Inferior parietal cortex (tissue), 1 donor: ENCODE data around the gene TOR4A.
A peak's percentile ranks its signal among the peaks of the same experiment; 100 is the strongest.
"Not testable (repeated sequence)": the region's sequence is repeated elsewhere in the genome, so short reads cannot be mapped to it uniquely, and the experiment has no call there.

Experiments used
- DNase-seq: peaks from one replicate; pipeline ENCODE4 v3.0.0-alpha.2; 2016; ENCODE audit errors: extremely low spot score

Gene TOR4A

DNA sequence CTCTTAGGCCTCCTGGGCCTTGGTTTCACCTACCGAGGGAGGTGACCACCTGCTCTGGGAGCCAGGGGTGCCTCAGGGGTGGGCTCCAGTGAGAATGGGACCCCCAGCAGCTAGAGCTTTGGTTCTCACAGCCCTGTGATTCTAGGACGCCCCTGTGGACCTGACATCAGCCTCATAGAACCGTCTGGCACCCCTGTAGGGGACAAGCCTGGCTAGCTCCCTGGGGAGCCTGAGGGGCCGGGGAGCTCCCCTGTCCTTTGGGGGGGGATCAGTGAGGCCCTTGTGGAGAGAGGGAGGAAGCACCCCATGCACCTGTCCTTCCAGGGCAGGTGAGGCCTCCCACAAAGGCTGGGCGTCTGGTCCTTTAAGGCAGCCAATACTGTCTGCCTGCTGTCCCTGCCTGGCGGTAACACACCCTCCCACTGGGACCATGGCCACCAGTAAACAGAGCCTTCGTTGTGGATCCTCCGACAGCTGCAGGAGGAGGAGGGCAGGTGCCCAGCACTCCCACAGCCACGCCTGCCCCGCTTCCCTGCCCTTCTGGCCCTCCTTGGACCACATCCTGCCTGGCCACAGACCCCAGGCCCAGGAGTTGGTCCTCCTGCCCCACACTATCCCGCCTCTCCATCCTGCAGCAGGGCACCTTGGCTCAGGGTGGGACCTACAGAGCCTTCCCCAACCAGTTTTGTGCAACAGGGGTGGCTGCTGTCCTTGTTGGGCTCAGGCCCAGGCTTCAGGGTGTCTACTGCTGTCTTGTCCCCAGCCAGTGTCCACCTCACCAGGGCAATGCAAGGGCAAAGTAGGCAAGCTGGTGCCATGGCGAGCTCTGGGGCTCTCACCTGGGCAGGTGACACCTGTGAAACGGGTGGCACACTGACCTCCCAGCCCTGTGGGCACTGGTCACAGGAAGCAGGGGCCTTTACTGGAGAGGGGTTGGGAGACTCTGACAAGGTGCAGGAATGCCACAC lies 39.5 kb upstream of the TOR4A start:
- DNase-seq, result peak; percentile 58

DNA sequence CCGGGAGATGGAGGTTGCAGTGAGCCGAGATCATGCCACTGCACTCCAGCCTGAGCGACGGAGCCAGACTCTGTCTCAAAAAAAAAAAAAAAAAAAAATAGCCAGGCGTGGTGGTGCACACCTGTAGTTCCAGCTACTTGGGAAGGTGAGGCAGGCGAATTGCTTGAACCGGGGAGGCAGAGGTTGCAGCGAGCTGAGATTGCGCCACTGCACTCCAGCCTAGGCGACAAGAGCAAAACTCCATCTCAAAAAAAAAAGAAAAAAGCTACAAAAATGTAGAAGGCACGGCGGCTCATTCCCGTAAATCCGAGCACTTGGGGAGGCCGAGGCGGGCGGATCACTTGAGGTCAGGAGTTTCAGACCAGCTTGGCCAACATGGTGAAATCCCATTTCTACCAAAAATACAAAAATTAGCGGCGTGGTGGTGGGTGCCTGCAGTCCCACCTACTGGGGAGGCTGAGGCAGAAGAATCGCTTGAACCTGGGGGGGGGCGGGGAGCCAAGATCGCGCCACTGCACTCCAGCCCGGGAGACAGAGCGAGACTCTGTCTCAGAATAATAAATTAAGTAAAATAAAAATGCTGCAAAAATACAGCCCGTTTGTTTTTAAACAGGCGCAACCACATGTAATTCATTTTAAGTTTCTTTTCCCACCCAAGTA lies 37.9 kb upstream of the TOR4A start:
- not testable (repeated sequence) for DNase-seq

DNA sequence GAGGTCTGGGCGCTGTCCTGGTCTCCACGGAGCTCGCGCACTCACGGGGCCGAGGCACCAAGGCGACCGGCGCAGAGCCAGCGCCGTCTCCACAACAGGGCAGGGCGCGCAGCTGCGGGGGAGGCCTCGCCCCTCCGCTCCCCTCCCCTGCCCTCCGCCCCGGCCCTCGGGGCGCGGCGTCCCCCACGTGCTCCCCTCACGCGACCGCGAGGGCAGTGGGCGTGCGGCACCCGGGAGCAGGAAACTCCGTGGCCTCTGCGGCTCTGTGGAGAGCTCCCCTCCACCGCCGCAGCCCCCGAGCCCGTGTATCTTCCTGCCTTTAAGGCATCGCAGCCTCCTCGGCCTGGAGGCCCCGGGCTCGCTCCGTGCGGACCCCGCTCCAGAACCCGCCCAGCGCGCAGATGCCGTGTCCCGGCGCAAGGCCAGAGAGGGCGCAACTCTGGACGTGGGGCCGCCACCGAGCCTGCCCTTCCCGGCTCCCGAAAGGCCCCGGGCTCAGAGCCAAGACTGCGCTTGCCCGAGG lies 37.1 kb upstream of the TOR4A start:
- peak; percentile 64 for DNase-seq

DNA sequence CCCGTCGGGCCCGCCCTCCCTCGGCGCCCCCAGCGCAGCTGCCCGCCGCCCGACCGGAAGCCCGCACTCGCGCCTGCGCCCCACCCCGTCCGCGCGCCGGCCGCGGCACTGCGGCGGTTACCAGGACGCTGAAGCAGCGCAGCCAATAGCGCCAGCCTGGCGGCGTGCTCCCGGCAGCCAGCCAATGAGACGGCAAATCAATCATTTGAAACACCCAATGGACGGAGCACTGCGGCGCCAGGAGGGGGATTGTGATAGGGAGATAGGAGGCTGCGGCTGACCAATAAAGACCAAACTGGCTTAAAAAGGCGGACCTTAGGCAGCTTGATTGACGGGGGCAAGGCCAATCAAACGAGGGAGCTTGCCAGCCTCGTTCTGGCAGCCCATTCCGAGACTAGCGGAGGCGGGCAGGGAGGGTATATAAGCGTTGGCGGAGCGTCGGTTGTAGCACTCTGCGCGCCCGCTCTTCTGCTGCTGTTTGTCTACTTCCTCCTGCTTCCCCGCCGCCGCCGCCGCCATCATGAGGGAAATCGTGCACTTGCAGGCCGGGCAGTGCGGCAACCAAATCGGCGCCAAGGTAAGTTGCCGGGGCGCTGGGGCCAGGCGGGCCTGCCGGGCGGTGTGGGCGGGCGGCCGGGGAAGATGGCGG lies 36.6 kb upstream of the TOR4A start, which contains the start of gene TUBB4B:
Gene TUBB4B (plus strand): TSS at position 447 of the 649 bp plus-strand sequence. CDS start 74 bp downstream, at position 521.
- peak; percentile 100 for DNase-seq

DNA sequence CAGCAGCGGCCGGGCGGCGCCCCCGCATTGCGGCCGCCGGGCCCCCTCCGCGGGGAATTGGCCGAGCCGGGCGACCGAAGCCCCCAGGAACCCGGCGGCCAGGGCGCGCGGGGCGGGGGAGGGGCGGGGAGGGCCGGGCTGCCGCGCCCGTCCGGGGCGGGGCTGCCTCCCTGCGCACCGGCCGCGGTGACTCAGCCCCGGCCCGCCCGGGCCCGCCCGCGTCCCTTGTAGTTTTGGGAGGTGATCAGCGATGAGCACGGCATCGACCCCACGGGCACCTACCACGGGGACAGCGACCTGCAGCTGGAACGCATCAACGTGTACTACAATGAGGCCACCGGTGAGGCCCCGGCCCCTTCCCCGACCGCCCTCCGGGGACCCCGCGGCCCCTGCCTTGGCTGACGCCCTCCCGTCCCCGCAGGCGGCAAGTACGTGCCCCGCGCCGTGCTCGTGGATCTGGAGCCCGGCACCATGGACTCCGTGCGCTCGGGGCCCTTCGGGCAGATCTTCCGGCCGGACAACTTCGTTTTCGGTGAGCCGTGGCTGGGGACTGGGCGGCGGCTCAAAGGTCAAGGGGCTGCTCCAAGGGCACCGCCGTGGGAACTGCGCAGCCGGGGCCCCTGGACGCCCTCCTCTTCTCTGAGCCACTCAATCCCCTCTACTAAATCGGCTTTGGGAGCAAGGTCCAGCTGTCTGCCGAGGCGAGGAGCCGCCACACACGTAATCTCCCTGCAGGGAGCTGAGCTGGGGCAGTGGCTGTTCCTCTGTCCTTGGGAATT lies 35.8 kb upstream of the TOR4A start:
- no peak for DNase-seq

DNA sequence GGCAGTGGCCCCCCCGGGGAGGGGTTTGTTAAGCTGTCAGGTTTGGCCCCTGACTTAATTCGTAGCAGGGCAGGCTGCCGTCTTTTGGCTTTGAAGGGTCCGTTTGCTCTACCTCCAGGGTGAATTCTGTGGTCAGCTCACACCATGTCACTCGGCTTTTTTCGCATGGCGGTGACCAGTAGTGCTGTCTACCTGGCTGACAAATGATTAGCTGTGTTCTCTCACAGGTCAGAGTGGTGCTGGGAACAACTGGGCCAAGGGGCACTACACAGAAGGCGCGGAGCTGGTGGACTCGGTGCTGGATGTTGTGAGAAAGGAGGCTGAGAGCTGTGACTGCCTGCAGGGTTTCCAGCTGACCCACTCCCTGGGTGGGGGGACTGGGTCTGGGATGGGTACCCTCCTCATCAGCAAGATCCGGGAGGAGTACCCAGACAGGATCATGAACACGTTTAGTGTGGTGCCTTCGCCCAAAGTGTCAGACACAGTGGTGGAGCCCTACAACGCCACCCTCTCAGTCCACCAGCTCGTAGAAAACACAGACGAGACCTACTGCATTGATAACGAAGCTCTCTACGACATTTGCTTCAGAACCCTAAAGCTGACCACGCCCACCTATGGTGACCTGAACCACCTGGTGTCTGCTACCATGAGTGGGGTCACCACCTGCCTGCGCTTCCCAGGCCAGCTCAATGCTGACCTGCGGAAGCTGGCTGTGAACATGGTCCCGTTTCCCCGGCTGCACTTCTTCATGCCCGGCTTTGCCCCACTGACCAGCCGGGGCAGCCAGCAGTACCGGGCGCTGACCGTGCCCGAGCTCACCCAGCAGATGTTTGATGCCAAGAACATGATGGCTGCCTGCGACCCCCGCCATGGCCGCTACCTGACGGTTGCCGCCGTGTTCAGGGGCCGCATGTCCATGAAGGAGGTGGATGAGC lies 35.0 kb upstream of the TOR4A start:
- no peak for DNase-seq

DNA sequence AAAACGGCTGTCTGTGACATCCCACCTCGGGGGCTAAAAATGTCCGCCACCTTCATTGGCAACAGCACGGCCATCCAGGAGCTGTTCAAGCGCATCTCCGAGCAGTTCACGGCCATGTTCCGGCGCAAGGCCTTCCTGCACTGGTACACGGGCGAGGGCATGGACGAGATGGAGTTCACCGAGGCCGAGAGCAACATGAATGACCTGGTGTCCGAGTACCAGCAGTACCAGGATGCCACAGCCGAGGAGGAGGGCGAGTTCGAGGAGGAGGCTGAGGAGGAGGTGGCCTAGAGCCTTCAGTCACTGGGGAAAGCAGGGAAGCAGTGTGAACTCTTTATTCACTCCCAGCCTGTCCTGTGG lies 34.3 kb upstream of the TOR4A start:
- DNase-seq, result not testable (repeated sequence)

DNA sequence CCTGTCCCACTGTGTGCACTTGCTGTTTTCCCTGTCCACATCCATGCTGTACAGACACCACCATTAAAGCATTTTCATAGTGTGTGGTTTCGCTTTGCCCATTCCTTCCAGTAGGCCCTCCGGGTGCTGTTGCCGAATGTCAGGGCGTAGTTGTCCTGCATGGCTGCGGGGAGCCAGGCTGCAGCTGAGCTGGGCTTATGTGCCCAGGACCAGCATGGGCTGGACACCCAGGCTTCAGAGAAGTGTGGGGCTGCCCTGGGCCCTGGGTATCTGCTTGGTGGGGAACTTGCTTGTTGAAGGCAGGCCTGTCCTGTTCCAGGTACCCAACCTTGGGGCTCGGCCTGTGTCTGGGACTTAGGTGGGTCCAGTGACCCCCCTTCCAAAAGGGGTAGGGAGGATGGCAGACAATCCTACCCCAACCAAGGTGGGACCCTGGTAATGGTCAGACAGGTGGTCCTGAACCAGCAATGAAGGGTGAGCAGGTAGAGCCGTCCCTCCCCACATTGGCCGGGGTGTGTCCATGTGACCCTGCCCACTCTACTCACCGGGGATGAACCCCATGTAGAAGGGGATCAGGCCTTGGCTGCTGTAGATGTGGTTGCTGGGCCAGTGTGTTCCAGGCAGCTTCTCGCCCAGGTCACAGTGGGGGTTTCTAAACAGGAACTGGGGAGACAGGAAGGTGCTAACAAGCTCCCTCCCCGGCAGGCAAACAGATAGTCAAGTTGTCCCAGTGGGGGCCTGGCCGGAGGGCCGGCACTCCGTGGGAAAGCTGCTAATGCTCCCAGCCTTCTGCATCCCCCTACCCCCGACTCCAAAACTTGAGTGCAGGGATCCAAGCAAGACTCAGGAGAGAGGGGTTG lies 33.7 kb upstream of the TOR4A start:
- DNase-seq, result no peak

DNA sequence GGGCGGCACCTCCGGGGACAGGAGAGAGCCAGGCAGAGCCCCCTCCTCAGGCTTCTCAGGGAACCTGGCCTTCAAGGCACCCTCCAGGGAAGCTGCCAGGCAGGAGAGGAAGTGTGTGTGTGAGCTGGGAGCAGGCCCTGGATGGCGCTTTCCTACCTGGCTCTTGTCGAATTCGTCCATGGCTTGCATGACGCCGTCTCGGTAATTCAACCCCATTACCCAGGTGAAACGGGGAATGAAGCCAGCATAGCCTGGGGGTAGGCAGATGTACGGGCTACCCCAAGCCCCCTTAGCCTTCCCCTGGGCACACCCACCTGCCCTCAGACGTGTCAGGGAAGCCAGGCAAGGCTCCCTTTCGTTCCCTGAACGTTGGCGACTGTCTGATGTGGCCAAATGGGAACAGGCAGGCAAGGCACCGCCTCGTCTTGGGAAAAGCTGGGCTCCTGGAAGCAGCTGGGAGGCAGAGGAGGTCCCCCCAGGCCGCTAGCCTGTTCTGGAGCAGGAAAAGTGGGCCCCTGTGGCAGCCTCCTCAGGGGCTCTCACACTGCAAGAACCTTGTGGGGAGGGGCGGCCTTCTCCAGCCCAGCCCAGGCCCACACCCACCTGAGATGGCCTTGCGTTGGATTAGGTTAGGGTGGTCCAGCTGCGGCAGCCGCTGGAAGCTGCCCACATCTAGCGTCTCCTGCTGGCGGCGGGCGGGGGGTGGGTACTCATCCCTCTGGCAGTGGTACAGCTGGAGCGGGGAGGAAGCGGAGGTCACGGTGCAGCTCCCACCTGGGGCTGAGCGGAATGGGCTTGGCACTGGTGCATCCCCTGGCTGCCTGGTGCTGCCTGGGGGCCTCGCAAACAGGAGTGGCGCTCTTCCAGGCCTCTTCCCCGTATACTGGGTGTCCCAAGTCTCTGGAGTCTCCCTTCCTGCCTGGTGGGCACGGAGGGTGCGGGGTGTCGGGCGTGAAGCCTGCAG lies 32.8 kb upstream of the TOR4A start:
- DNase-seq, result no peak

DNA sequence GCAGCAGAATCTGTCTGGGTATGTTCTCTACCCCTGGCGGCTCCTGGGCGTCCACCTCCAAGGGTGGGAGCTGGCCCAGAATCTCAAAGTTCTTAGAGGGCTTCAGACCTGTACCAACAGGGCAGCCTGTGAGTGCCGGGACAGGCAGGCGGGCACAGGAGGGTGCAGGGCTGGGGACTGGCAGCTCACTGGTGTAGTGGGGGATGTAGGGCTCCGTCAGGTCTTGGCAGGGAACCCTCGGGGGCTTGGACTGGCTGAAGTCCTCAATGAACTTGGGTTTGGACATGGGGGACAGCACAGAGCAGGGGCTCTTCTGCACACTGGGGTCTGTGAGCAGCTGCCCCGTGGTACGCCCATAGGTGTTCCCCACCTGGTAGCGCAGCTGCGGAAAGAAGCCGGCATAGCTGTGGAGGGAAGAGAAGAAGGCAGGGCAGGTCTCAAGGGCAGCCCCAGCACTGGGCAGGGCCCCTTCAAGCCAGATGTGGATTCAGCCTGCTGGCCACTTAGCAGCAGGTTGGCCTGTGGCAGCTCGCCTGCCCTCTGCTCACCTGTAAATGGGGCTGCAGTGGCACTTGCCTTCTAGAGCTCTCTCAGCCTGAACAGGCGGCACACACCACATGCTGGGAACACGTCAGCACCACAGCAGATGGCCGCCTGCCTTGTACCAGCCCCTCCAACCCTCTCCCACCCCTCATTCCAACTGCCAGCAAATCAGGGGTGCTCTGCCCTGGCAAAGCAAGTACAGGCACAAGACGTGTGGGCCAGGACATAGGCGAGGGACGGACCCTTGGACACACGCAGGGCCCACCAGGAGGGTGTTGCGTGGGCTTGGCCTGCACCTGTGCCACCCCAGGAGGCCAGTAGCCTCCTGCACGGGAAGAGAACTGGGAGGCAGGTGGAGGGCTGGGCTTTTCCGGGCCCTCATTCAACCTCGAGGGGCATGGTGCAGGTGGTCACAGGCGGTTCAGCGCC lies 31.8 kb upstream of the TOR4A start:
- no peak for DNase-seq

DNA sequence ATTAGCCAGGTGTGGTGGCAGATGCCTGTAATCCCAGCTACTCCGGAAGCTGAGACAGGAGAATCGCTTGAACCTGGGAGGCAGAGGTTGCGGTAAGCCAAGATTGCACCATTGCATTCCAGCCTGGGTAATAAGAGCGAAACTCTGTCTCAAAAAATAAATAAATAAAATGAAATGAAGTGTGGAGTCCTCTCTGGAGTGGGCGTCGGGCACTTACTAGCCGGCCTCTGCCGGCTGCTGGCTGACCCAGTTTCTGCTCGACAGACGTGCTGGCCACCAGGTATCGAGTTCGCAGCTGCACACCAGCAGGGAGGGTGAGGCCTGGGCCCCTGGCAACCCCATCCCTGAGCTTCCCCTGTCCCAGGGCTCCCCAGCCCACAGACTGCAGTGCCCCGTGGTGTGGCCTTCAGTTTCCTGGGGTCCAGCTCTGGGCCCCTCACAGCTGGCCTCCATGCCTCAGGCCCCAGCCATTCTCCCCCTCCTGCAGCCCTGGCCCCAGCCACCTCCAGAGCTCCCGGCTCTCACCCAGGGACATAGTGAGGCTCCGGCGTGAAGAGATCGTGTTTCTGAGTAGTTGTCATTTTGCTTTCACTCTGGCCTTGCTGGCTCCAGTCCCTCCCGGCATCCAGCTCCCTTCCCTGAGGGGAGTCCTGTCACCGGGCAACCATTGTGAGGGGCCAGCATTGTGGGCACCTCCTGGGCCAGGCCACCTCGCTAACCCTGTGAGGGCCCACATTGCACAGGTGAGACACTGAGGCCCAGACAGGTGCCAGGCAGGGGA lies 30.2 kb upstream of the TOR4A start:
- no peak for DNase-seq

DNA sequence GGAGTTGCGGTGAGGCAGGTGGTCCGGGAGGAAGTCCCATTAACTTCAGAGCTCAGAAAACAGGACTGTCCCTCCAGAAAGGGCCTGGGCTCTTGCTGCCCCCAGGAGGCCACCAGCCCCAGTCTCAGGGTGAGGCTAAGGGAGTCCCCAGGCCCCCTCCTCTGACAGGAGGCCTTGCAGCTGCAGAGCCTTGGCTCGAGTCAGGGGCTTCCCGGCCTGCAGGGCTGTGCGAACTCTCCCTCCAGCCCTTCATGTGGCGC lies 29.7 kb upstream of the TOR4A start:
- no peak for DNase-seq

DNA sequence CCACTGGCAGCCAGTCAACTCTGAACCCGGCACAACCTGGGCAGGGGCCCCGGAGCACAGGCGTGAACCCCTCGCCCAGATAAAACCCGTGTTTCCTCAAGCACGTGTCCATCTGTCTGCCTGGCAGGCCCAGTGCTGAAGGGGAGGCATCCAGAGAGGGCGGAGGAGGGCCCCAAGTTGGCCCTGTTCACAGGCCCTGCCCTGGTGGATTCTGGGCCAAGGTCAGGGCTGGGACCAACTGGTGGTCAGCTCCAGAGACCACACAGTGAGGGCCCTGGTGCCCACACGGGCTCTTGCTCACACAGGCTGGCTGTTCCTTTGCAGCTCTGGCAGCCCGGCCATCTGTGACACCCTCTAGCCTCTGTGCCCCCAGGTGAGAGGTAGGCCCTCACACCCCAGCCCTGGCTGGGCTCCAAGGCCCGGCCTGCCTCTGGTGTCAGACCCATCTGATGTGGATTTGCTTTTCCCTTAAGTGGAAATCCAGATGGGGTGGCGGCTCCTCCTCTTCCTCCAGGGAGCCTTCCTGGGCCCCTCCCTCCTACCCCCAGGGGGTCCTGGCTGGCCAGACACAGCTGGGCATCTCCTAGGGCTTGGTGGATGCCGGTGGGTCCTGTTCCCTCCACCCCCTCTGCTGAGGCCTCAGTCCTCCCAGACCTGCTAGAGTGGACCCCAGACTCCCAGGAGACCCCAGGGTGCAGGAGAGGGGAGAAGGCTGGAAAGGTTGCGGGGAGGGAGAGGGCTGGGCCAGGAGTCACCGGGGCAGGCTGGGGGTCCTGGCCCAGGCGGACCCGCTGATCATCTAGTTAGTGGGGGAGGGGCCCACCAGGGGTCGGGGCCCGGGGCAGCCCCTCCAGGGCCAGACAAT lies 27.0 kb upstream of the TOR4A start:
- no peak for DNase-seq

DNA sequence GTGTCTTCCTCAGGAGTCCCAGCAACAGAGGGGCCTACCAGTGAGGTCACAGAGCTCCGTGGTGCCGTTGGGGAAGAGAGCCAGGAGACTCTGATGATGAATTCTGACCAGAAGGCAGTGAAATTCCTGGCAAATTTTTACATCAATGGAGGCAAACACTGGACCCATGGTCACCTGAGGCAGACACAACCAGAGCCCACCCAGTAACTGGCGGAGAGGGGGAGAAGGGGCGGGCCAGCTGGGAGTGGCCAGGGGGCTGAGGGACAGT lies 26.4 kb upstream of the TOR4A start, which contains the start of gene STPG3:
Gene STPG3 (plus strand): TSS at position 93 of the 268 bp plus-strand sequence. CDS start 1 bp downstream, at position 94.
- no peak for DNase-seq

DNA sequence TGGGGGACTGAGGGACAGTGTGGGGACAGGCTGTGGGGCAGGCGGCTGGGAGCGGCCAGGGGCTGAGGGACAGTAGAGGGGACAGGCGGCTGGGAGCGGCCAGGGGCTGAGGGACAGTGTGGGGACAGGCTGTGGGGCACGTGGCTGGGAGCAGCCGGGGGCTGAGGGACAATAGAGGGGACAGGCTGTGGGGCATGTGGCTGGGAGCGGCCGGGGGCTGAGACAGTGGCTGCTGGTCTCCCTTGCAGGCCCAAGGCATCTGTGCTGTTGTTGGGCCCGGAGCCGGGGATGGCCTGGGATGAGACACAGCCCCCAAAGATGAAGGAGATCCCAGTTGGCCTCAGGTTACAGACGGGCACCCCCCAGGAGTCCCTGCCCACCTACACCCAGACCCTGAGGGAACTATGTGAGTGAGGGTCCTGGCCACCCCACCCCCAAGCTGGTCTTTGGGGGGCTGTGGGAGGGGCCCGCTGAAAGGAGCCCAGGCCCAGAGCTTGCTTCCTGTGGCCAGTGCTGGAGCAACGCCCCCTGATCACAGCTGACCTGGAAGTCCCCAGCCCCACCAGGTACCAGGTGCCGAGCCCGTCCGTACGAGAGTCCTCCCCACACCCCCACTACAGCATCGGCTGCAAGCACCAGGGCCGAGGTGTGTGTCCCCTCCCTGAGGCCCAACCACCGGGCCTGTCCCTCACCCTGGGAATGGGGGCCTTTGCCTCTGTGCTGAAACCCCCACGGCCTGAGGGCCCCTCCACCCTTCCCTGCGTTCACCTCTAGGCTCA lies 25.8 kb upstream of the TOR4A start:
- no peak for DNase-seq
